Myocyte (in vitro differentiated cells): ENCODE results near the gene GALNT18. TPM values are rescaled to one million over a fixed set of nuclear protein-coding genes. Genes with fewer than 3 reads are reported as not detected.

ENCODE experiments used
- DNase-seq: peaks from one replicate; pipeline ENCODE4 v3.0.0-alpha.2; 2012; ENCODE audit warnings: low read depth
- total RNA-seq: library from RNA; depleted of rRNA; stranded (reverse); fragments of >200 nt; gene quantifications from 2 replicates; pipeline ENCODE4 v1.2.3, GENCODE V29; 2014

GALNT18 gene
- total RNA-seq, 1 donor from 2014 or later, result 3.3 TPM

- no peak for DNase-seq
These were observed 120.1 kb downstream of the GALNT18 start for GRCh38 chr11:11501546-11502262.

DNA sequence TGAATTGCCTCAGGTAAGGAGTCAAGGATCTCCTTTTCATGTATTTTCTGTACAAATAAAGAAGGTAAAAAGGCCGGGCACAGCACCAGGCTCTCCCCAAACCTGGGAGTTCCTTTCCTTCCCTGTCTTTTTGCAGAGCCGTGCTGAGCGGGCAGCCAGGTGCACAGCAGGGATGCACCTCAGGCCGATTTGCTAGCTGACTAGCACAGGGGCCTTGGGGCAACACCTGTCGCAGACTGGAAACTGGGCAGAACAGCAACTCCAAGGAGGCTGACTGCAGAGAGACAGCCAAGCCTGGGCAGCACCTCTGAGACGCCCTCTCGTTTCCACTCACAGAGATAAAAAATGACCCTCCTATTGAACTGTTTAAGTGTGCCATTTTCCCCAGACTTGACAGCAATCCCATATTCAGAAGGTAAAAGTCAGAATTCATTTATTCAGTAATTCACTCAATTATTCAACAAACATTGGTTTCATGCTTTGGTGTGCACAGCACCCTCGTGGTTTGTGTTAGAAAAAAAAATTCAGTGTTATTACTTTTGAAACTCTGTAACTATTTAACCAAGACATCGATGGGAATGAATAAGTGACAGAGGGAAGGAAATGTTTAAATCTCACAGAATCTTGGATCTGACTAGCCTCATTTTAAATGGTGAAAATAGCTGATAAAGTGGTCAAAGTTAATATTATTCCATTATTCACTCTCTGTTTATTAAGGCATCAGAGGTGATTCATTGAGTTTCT is 120.9 kb downstream of the GALNT18 start:
- no peak for DNase-seq

DNA sequence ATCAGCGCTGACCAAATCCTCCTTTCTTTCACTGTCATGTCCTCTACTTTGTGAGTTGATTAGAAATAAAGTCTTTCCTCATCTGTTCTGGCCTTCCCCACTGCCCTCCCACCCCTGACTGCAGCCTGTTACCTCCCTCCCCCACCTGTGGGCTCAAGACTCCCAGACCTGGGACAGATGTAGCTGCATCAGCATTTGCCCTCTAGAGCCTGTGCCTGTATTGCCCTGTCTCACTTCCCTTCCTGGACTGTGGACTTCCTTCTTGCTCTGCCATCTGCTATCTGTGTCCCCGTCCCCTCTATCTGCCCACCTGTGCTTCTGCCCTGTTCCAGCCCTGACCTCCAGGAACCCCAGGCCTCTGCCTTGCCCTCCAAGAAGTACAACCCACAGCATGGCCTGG is 122.5 kb downstream of the GALNT18 start:
- no peak for DNase-seq

DNA sequence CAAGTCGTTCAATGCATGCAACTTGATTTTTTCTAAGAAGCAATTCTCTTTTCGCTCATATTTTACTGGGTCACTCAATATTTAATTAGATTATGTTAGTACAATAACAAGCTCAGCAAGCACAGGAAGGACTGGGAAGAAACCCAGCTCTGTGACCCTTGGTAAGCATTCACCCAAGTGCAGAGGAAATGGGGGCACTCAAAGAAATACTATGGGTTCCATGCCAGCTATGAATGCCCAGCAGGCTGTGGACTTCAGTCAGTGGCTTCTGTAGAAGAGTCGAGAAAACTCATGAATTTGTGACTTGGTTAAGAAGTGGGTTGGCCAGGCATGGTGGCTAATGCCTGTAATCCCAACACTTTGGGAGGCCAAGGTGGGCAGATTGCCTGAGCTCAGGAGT is 123.6 kb downstream of the GALNT18 start:
- no peak for DNase-seq

DNA sequence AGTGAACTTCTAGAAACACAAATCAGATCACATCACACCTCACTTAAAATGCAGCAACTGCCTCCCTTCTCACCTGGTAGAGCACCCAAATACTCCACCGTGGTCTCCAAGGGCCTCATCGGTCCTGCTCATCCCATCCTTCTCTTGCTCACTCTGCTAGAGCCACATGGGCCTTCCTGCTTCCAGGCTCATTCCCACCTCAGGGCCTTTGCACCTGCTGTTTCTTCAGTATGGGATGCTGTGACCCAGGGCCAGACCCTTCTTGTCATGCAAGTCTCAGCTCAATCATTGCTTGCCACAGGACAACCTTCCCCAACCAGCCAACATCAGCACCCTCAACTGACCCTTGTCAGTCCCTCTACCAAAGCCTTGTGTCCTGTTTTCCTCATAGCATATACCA is 124.9 kb downstream of the GALNT18 start:
- DNase-seq, result no peak

GRCh38 chr11:11494348-11494747 is 127.5 kb downstream of the GALNT18 start:
- no peak for DNase-seq

GRCh38 chr11:11493698-11494097 is 128.1 kb downstream of the GALNT18 start:
- no peak for DNase-seq

GRCh38 chr11:11491589-11491988 is 130.2 kb downstream of the GALNT18 start:
- DNase-seq, result no peak

GRCh38 chr11:11491014-11491413 is 130.8 kb downstream of the GALNT18 start:
- peak; percentile 17 for DNase-seq

GRCh38 chr11:11486423-11486822 is 135.4 kb downstream of the GALNT18 start:
- no peak for DNase-seq

DNA sequence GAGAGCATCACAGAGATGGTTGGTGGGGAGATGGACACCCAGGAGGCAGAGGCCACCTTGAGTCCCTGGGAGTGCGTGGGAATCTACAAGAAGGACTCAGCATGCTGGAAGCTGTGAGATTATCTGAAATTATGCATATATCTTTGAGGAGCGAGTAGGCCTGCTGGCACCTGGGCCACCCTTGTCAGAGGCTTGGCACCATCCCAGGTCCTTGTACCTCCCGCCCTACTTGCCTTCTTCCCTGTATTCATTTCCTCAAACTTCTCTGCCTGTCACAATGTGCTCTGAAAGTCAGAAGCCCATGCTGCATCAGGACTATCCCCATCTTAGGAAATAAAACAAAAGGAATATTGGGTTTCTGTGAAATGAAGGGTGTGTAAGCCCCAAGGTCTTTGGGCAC is 135.8 kb downstream of the GALNT18 start:
- no peak for DNase-seq

- DNase-seq, result no peak
These were observed 138.2 kb downstream of the GALNT18 start for GRCh38 chr11:11483627-11484026.

DNA sequence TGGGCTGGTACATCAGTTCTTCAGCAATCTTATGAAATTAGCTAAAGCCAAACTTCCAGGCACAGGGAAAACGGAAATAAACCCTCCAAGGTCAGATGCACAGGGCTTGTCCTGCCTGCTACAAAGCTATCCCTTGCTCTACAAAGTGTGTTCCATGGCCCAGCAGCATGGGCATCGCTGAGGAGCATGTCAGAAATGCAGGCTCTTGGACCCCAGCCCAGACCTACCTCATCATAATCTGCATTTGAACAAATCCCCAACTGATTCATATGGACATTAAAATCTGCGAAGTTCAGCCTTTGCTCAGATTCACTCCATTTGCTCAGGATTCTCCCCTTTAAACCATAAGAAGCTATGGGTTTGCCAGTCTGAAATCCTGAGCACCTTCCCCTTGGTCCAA is 139.1 kb downstream of the GALNT18 start:
- no peak for DNase-seq

DNA sequence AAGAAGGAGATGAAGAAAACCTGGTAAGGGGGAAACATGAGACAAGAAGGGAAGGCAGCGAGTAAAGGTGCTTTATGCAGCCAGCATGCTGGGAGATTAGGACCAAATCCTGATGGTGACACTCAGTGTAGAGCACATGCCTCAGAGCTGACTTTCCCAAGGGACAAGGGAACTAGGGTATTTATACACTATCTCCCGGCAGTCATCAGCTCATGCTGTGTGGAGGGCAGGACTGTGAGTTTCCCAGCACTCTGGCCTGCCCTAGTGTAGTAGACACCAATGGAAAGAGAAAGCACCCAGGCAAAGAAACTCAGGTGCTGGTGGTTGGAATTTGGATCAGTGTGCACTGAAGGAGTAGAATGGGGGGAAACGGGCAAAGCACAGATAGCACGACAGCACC is 140.4 kb downstream of the GALNT18 start:
- DNase-seq, result peak; percentile 47

DNA sequence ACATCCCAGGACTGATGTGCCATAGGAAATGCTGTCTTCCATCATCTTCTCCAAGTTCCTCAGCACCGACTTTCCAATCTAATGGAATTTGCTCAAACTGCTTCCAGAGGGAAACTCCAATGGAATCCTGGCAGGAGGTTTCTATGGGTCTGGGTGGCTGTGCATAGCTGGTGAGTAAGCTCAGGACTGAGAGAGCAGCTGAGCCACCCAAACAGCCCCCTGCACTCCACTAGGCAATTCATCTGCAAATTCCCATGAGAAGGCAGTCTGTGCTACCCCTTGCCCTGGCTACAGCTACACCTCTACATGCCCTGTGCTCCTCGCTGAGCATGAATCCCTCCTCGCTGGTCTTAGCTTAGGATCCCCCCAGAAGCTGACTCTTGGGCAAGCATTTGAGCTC is 140.8 kb downstream of the GALNT18 start:
- no peak for DNase-seq

DNA sequence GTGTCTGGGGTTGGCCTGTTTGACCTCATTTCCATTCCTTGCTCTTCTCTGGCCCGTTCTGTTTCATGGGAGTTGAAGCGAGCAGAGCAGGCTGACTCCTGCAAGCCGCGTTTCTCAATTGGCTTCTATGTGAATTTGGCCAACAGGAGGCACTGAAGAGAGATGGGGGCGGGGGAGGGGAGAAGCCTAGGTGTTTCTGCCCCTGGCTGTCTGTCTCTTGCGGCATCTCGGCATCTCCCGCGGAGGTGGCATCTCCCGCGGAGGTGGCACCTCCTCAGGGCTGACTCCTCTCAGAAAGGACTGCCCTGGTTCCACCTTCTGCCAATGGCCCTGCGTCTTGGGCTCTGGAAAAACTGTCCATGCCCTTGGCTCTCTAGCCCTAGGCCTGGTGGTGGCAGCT is 143.1 kb downstream of the GALNT18 start:
- no peak for DNase-seq

- DNase-seq, result no peak
These were observed 143.9 kb downstream of the GALNT18 start for GRCh38 chr11:11477695-11478420.

DNA sequence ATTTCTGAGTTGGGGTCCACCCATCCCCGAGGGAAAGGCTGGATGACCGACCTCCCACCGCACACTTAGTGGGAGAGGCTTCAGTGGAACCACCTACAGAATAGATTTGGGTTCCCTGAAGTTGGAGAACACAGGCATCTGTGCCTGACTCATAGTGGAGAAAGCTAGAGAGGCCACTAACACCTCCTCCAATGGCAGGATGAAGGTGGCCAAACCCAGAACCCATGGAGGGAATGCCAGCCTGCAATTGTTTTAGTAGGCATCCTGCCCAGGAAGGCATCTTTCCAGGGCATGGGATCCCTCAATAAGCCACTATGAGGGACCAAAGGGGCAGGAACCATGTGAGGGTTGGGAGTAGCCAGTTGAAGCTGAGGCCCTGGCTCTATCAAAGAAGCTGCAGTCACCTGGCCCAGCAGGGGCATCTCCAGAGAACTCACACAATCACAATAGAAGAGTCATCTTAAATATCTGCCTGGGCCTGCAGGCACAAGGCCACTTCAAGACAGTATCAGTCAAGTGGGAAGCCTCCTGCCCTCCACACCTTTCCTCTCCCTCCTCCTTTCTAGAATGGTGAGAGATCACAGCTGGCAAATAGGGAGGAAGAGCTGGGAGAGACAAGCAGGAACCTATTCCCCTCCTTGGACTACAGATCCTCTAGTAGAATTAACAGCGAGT is 144.7 kb downstream of the GALNT18 start:
- peak; percentile 87 for DNase-seq

- DNase-seq, result peak; percentile 70
These were observed 145.3 kb downstream of the GALNT18 start for GRCh38 chr11:11476499-11476898.

DNA sequence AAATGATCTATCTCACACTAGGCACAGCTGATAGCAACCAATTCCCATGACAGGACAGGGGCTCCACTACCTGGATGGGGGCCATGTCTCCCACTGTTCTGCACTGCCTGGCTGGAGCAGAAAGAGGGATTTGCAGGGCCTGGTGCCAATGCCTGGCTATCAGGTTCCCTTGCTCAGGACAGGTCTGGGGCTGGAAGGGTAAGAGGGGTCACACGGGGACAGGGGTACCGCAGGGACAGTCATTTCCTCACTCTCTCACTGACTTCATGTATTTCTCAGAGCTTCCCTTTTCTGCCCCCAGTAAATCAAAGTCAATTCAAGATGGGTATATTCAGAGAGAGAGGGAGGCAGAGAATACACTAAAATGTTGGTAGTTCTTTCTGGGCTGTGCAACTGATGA is 149.7 kb downstream of the GALNT18 start:
- no peak for DNase-seq

GRCh38 chr11:11471201-11471600 is 150.6 kb downstream of the GALNT18 start:
- no peak for DNase-seq

DNA sequence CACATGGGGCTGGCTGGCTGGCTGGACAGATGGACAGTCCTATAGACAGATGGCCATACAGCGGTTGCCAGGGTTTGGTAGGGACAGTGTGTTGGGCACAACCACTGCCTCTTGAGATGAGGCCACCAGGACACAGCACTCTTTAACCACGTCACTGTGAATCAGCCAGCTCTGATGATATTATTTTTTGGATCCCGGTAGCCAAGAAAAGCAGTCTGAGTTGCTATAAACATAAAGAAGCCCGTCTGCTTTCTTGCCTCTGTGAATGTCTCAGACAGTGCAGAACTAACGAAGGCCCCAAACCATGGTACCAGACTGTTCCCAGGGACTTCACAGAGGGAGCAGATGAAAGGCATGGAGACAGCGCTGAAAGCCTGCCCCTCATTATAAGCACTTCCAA is 152.9 kb downstream of the GALNT18 start:
- DNase-seq, result no peak
